Psoas muscle (tissue), 8 donors: ENCODE data around the gene TNP1. TPM values are rescaled to one million over a fixed set of nuclear protein-coding genes. Genes with fewer than 3 reads are reported as not detected.

Source experiments
- ATAC-seq, 4 donors: fragments of 200-7000 bp; cut with Tn5 transposase; one replicate each; pipeline ENCODE4 v1.9.1; 2020; ENCODE audit warnings: moderate library complexity in 3 of 4, mild to moderate bottlenecking in 2 of 4
- DNase-seq, 2 donors: peaks; one replicate each; pipeline ENCODE4 v3.0.0-alpha.2; 2020
- H3K27ac ChIP-seq: fragments of 200-600 bp; one replicate; pipeline ENCODE4 v1.8.0; 2022
- H3K27me3 ChIP-seq, 3 donors: fragments of 200-600 bp in 1 of 3; one replicate each; pipeline versions ENCODE4 v1.6.1 to v1.8.0; 2013 to 2022; ENCODE audit warnings: low read length in 2 of 3, mild to moderate bottlenecking in 2 of 3, moderate library complexity in 1 of 3; ENCODE audit not compliant: insufficient read depth in 3 of 3
- H3K36me3 ChIP-seq, 2 donors: fragments of 200-600 bp in 1 of 2; one replicate each; pipeline versions ENCODE4 v1.6.1 to v1.8.0; 2013 to 2022; ENCODE audit warnings: low read depth in 1 of 2, mild to moderate bottlenecking in 1 of 2, moderate library complexity in 1 of 2; ENCODE audit not compliant: insufficient read depth in 1 of 2
- H3K4me1 ChIP-seq: fragments of 200-600 bp; one replicate; pipeline ENCODE4 v1.8.0; 2022
- H3K4me3 ChIP-seq: fragments of 200-600 bp; one replicate; pipeline ENCODE4 v1.8.0; 2022; ENCODE audit warnings: mild to moderate bottlenecking
- H3K9me3 ChIP-seq: fragments of 200-600 bp; one replicate; pipeline ENCODE4 v1.8.0; 2022
- CTCF ChIP-seq: fragments of 200-600 bp; IDR thresholded peaks from one replicate; pipeline ENCODE4 v1.8.0; 2022; ENCODE audit warnings: antibody characterized with exemption
- WGBS, 3 donors: extraction: QIAGEN DNeasy Blood & Tissue Kit; methylation state at CpG; one replicate each; pipeline versions ENCODE4 v1.1.6 to v1.1.7; 2013; 5-methylcytosine and 5-hydroxymethylcytosine counted together
- intact Hi-C, 2 donors: fragments of 100-400 bp; cut with DNase I; formaldehyde crosslinking; loops; one replicate each; pipeline versions ENCODE4 v1.11.0 to v1.14.2; 2022
- polyA plus RNA-seq, 3 donors: library from polyadenylated mRNA; stranded (reverse); fragments of 200-250 nt; gene quantifications; one replicate each; pipeline ENCODE4 v1.2.3, GENCODE V29; 2013
- total RNA-seq, 4 donors: library from RNA; stranded (reverse); fragmentation: NEBNext Ultra II Directional in 2 of 4; extraction: Animal tissue kit (Norgen Biotek cat#: 25700) in 2 of 4; gene quantifications; one replicate each; pipeline versions ENCODE4 v1.2.1 to v1.2.4, GENCODE V29; 2021 to 2023
- donor health status: healthy with polysubstance abuse.
- donor health status: DM: no; HTN: no; CAD: no; lungs with moderate emphysema.
- donor health status: Bipolar disorder and iron deficiency.
- donor health status: healthy.
- donor health status: DM: yes; HTN: yes; CAD: no.
- donor health status: DM: no; HTN: no; CAD: no.
- donor health status: DM: no; HTN: no; CAD: no.
- donor health status: DM: yes; HTN: yes; CAD: no.

Gene TNP1
- total and polyA plus RNA-seq, 7 donors, result not detected

- H3K4me3 ChIP-seq, result peak overlapping the region; percentile 51
- intact Hi-C loops, result no loop called here
- H3K4me1 ChIP-seq, result peaks cover 30% of the 10 kb centered on the region
- TF ChIP-seq CTCF, result peak; percentile 15
- H3K27ac ChIP-seq, result peak overlapping the region; percentile 84
- no peaks in the 10 kb centered on the region for H3K27me3 ChIP-seq
- peak; percentile 66 to 88 for DNase-seq
- 19 to 50% (median 27%) methylated on average over 28 to 30 of the region's 30 CpGs for WGBS, 3 donors
- ATAC-seq, result peak; percentile 86 to 93 (median 90)
- no peaks in the 10 kb centered on the region for H3K9me3 ChIP-seq
- H3K36me3 ChIP-seq, result no peaks in the 10 kb centered on the region
Observed at GRCh38 chr2:216810399-216811160, 49.3 kb downstream of the TNP1 start.

Other genes starting within 250 kb of the TNP1 start
- gene IGFBP2, start 226.6 kb downstream of the TNP1 start, total RNA-seq, result 10 to 100 TPM in 3 of 4 donors, 1 to 10 TPM in 1; 9.4 to 25.5 (median 14.7) TPM
- gene IGFBP2, start 226.6 kb downstream of the TNP1 start, polyA plus RNA-seq, result 10 to 100 TPM in 2 of 3 donors, 1 to 10 TPM in 1; 8.2 to 33.2 (median 10.0) TPM
- gene IGFBP5, start 164.5 kb downstream of the TNP1 start, total RNA-seq, result 100 to 1,000 TPM; 216 to 451 (median 286) TPM
- 100 to 1,000 TPM in 1 of 3 donors, 10 to 100 TPM in 2; 44.9 to 210 (median 56.1) TPM for gene IGFBP5, start 164.5 kb downstream of the TNP1 start, polyA plus RNA-seq